ENCODE data around the gene CRIM1.

The CRIM1 gene

DNA sequence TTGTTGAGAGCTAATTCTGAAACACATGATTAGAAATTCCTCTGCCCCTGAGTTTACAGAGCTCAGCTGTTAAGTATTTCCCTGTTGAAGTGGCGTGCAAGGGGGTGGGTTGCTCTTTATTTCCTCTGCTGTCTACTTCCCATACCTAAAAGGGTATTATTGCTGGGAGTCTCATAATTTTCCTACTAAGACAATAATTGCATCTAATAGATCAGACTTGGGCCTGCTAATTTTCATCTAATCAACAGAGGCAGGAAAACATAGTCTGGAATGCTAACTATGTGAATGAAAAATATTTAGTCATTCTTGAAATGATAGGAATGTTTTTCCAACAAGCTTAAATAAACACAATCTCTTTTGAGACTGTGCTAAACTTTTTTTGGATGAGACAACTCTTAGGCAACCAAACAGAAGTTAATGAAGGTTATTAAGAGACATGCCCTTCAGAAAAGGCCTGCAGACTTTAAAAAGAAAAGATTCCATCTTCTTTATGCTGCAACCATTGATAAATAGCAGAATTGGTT is 131.0 kb downstream of the CRIM1 start:
- no peak for DNase-seq

DNA sequence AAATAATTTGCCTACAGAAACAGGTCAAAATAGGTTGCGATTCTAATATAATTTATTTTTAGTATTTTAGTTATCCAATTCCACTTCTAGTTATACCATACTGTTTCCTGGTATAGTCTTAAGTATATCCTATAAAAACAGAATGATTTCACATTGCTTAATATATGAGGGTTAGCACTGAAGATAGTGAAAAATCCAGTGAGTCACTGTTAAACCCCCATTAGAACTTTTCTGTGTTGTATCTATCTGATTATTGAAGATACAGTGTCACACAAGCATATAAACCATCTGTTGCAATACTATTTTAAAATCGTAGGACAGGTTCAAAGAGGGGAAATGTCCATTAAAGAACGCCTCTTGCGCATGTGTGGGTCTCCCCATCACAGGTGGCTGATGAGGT is 132.4 kb downstream of the CRIM1 start:
- no peak for DNase-seq

DNA sequence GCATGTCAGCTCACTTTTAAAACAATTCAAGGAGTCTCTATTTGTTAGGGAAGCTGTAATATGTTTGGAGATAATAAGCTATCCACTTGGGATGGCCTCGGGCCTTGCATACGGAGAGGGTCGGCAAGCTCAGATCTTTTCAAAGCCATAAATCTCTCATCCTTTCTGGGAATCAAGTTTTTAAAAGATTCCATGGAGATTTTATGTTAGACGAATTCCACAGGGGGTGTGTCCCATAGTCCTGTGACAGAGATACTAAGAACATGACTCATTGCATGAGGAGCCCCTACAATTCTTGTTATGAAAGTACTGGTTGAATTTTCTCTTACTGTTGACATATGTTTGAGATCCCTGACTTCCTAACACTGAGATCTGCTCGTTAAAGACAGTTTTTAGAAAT is 133.7 kb downstream of the CRIM1 start:
- DNase-seq, result no peak

DNA sequence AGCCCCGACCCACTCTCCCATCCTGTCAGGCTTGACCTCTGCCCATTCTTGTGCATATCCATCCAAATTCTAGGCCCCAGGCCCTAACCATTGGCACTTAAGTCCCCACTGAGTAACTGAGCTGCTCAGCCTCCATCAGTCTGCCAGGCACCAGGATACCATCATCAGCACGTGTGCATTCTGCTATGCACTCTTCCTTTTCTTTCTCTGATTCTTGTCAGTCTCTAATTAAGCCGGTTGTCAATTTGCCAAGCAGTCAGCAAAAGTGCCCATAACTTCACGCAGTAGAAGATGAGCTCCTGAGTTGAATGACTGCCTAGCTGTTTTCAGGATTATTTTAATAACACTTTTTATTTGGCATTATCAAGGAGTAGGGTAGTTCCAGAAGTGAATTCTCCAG is 135.2 kb downstream of the CRIM1 start:
- DNase-seq, result no peak

DNA sequence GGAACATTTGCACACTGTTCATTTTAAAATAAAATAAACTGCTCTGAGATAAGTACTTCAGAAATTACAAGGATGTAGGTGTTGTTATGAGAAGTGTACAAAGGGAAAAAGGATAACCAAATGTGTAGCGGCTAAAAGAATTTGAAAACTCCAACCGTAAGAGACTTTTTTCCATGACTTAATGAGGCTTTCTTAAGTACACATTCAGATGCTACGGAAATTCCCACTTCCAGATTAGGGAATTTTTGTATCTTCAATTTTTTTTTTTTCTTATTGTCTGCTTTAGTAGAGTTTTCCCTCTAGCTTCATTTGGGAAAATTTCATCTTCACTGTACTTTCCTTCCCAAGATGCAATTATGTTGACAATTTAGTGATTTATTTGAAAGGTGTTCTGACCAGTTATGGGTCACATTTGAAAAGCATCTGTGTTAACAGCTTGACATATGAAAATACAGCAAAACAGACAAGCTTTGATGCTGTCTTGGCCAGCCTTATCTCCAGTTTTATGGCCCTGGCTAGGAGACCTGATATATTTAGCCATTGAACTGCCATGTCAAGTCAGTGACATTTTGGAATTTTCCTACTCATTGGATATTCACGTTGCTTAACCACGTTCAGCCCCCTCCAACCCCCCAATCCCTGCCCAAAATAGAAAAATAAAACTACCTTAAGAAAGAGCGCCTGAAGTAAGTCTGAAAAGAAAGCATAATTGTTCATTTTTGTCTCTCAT is 136.8 kb downstream of the CRIM1 start:
- no peak for DNase-seq

DNA sequence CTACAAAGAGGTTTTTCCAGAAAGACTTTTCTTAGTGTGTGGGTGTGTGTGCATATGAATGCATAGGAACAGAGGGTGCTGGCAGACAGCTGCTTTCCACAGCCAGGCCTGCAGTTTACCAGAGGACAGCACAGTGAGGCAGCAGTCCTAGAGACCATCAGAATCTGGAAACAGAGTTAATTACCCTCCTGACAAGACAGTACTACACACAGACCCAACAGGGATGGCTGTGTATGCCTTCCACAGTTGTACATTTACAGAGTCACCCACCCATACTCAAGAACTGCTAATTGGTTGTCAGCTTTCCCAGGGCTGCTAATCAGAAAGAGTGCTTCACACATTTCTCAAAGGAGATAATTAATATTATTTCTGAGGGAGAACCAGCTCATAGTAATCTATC is 137.7 kb downstream of the CRIM1 start:
- no peak for DNase-seq

DNA sequence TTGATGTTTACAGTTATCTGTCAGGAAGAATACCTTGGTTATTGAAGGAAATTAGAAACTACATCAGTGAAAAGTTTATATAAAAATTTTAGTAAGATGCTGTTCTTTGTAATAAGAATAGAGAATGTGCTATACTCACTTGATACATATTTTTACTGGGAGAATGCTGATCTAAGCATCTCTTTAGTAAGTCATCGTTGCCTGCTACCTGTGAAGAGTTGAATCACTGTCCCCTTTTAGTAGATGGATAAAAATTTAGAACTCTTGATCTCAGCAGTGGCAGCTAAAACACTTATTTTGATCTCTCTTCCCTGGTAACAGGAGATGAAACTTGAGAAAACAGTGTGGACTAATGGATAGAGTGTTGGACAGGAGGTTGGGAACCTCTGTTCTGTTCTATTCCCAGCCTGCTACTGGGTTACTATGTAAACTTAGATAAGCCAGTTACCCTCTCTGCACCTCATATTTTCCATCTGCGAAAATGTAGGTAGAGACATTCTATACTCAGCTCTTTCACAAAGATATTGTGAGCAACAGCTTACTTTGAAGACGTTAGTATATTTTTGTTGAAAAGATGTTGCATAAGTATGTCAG is 142.1 kb downstream of the CRIM1 start:
- no peak for DNase-seq

DNA sequence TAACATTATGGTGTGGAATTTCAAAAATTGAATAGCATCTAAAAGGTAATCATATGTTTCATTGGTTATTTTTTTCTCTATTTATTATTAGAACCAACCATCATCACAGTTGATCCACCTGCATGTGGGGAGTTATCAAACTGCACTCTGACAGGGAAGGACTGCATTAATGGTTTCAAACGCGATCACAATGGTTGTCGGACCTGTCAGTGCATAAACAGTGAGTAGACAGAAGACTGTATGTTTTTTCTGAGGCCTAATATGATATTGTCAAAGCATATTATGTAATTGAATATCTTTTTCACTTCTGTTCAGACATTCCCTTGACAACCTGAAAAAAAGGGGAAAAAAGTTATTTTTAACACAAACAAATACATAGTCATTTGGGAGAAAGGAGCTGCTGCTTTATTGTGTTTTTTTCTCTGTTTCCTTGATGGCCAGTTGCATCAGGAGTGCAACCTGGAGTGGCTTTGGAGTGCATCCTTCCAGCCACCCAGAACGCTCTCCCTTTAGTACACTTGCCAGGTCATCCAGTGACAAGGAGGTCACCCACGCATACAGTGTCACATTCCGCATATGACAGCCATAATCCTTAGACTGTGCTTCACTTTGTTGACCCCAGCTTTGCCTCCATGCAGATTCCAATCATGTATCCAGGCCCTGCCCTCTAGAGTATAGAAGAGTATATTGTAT is 143.7 kb downstream of the CRIM1 start:
- no peak for DNase-seq

DNA sequence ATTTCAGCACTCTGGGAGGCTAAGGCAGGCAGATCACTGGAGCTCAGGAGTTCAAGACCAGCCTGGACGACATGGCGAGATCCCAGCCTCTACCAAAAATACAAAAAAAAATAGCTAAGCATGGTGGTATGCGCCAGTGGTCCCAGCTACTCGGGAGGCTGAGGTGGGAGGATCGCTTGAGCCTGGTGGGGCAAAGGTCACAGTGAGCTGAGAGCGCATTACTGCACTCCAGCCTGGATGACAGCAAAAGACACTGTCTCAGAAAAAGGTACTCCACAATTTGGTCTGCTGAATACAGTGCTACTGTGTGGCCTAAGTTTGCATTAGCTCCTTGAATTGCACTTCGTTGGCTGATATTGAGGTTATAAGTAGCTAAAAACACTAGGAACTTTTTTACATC is 144.5 kb downstream of the CRIM1 start:
- no peak for DNase-seq

DNA sequence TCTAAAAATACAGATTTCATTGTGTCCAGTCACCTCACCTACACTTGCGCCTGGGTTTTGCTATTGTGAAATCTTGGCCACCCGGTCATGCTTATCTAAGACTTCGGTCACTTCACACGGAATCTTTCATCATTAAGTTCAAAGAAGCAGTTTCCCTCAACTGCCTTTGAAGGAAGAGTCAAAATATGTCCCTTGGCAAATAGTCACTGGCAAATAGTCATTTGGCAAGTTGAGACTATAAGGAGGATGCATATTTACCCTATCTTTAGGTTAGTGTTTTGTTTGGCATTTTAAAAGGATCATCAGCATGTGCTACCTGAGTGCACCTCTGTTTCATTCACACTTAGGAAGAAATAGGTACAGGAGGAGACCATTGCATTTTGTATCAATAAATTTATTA is 146.5 kb downstream of the CRIM1 start:
- DNase-seq, result no peak

DNA sequence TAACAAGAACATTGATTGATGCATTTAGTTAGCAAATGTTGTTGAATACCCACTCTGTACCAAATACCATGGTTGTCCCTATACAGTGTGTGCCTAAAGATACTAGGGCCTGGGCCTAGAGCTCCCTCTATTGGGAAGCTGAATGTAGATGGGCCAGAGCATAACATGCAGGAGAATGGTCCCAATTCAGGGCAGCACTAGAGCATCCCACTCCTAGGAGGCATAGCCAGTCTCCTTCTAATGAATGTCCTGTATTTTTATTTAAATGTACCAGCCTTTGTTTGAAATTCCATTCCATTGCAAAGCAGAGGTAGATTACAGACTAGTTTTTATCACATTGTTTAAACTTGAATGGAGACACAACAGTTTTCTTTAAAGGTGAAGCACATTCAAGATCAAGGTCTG is 151.8 kb downstream of the CRIM1 start:
- DNase-seq, result no peak

DNA sequence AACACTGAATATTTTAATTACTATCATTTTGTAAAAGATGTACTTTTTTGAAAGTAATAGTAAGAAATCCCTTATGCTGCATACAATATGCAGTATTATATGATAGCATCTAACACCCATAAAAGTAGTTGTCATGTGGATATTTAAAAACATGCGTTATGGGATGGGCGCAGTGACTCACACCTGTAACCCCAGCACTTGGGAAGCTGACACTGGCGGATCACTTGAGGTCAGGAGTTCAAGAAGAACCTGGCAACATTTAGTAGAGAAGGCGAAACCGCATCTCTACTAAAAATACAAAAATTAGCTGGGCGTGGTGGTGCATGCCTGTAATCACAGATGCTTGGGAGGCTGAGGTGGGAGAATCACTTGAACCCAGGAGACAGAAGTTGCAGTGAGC is 153.5 kb downstream of the CRIM1 start:
- DNase-seq, result no peak

DNA sequence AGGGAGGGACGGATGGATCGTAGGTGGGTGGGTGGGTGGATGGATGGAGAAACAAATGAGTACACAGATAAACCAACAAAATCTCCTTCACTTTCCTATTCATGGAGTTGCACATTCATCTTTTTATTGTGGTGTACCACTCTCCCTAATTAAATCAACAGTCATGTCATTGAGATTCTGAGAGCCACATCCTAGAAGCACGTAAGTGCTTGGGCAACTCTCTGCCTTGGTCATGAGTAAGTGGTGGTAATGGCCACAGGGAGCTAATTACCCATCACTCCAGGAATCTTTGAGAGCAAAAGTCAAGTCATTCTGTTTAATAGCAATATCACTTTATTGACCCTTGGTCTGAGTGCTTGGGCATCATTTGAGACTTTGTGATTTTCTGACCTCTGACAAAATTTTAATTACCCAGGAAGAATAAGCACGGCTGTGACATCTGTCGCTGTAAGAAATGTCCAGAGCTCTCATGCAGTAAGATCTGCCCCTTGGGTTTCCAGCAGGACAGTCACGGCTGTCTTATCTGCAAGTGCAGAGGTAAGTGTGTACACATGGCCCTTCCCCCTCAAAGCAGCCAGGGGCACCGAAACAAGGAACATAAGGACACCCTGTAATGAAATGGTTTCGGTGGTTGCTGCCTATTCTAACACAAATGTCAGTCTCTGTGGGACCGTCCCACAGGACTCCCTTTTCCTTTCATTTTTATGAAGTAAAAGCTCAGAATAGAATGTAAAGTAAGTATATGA is 156.5 kb downstream of the CRIM1 start:
- no peak for DNase-seq

DNA sequence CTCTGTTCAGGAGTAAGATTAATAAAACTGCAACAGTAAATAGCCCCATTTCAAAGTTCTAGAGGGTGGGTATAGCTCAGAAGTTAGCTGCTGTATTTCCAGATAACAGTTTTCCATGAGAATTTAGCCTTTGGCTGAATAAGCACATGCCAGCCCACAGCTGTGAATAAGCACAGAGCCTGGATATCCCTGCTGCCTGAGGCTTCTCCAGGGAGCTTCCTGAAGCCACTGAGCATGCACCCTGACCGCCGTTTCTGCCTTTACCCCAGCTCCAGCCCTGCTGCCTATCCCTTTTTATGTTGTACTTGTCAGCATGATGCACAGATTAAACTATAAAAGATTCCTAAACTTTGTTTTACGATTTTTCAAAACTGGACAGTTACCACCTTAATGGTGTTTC is 157.1 kb downstream of the CRIM1 start:
- DNase-seq, result no peak

DNA sequence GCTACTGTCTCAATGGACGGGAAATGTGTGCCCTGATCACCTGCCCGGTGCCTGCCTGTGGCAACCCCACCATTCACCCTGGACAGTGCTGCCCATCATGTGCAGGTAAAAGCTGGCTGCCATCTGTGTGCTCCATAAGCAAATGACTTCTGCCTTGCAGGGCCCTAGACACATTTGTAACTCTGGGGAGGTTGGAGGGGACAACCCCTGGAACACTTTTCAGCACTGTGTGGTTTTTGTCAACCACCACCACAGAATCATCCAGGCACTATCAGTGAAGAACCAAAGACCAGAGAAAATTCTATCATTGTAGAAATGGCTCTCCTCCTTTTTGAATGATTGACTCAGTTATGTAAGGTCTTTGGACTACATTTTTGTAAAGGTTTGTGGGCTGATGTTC is 158.1 kb downstream of the CRIM1 start:
- DNase-seq, result no peak

DNA sequence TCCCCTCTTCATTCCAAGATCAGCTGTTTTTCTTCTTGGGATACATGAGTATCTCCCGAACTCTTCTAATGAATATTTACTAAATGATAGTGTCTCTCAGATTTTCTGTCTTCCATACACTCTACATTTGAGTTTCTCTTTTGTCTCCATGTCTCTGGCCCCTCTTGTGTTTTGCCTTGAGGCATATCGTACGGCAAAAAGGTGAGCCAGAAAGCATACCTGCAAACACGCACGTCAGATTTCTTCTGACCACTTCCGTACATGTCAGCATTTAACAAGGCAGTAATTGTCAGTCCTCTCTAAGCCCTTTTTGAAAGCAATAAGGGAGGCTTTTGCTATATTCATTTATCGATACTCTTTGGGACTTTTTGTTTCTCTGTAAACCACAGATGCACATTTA is 160.0 kb downstream of the CRIM1 start:
- DNase-seq, result no peak

DNA sequence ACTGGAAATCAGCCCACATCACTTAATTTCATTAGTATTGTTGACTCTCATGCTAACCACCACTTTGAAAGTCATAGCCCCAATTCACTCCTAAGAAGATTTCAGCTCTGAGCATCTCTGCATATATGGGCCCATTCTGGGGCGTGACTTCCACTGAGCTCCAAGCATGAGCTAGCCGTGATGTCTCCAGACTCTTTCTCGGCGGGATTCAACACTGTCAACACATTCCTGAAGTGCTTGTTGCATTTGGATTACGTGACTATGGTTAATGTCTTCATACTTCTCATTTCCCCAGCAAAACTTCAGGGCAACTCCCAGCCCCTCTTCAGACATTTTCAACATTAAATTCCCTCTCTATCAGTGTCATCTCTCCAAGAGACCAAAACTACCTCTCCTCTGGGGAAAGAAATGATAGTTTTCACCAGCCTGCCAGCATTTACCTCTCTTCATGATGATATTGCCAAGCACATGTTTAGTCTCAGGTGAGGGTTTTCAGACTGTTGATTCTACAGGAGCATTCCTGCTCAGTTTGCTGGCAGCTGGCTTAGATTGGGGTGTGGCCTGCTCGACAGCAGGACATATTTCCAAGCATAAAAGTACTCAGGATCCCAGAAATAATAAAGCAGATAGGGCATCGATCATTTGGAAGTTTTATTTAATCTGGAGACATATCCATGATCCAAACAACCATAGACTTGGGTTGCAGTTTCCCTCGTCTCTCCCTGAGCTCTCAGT is 160.7 kb downstream of the CRIM1 start:
- no peak for DNase-seq

DNA sequence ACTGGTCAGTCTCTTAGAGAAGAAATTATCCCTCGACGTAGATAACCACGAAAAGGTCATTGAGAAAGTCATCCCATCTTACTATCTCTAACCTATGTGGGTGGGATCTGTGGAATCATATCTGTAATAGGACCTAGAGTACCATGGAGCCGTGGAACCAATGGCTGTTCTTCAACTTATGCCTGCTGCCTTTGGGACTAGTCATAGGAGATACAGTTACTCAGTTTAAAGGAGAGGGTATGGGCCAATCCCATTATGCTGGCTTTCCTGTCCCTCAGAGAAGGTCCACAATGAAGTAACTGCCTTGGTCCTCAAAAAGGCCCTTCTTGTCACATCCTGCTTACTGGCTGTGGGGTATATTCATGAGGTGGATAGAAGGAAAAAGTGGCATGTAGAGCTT is 164.9 kb downstream of the CRIM1 start:
- DNase-seq, result no peak

DNA sequence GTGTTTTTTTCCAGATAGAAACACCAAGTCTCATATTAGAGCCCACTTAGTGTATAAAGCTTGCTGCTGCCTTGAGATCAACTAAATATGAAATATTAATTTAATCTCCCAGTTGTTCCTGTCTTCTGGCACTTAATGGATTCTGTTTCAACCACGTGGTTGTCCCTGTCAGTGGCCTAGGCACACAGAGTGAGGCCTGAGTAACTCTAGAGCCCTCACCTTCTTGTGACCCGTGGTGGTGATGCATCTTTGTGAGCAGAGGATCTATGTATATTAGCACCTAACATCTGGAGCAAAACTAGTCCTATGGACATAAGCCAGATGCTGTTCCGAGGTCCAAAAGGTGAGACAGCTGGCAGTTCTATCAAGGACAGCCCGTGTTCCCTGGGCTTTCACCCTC is 167.6 kb downstream of the CRIM1 start:
- no peak for DNase-seq

DNA sequence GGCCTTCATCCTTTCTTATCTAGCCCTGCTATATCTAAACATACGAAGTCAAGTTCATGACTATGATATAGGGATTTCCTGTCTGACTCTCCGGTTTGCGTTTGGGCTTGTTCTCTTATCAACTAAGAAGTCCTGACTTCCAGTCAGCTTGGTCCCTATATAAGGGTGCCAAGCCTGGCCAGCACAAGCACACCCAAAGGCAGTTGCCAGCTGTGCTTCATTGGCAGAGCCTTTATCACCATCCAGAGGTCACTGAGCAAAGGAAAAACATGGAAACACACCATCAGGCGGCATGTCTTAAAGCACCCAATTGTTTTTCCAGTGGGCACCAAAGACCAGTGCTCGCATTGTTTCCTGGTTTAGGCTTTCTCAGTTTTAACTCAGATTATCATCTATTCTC is 169.7 kb downstream of the CRIM1 start:
- no peak for DNase-seq

DNA sequence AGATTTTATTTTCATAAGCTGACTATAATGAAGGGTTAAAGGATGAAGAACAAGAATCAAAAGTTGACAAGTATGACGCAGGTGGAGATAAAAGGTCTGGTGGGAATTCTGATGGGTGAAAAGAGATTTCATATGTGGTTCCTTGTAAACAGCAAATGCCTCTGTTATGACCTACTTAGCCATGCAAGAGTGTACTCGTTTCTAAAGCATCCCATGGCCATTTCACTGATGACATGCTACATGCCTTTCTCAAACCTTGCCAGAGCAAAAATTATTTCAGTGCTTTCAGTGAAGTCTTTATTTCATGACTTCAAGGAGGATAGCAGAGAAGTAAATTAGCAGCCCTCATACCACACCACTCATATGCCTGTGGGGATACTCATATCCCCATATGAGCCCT is 170.6 kb downstream of the CRIM1 start:
- no peak for DNase-seq

DNA sequence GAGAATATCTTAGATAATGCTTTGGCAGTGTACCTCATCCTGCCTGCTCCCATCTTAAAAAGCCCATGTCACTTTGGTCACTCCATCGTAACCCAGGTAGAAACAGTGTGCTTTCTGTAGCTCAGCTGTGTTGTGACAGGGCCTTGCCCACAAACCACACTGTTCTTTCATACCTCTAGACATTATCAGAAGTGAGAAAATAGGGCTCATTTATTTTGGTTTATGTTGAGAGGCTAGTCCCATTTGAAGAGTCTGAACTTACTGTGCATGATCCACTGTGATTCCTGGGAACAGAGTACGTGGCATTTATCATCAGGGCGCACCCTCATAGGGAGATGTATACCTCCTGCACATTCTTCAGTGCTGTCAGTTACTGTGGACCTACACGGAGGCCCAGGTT is 172.7 kb downstream of the CRIM1 start:
- DNase-seq, result no peak

All from effector CD8-positive, alpha-beta T cell (primary cell).